HPDE6-E6E7 (cell line): ENCODE measurements around the gene NOTUM.
A peak's percentile ranks its signal among the peaks of the same experiment; 100 is the strongest.
"Not testable (repeated sequence)": the region's sequence is repeated elsewhere in the genome, so short reads cannot be mapped to it uniquely, and the experiment has no call there.

ENCODE experiments used
- DNase-seq: peaks from one replicate; pipeline ENCODE4 v3.0.0; 2011; ENCODE audit warnings: missing footprints; ENCODE audit errors: extremely low spot score

Gene NOTUM

DNA sequence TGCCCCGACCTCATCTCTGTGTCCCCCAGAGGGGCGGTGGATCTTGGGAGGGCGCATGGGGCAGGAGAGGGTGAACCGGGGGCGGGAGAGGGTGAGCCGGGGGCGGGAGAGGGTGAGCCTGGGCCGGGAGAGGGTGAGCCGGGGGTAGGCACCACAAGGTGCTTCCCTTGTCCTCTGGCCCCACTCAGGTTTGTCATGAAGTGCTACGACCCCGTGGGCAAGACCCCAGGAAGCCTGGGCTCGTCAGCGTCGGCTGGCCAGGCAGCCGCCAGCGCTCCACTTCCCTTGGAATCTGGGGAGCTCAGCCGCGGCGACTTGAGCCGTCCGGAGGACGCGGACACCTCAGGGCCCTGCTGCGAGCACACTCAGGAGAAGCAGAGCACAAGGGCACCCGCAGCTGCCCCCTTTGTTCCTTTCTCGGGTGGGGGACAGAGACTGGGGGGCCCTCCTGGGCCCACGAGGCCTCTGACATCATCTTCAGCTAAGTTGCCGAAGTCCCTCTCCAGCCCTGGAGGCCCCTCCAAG lies 35.3 kb upstream of the NOTUM start:
- DNase-seq, result no peak

DNA sequence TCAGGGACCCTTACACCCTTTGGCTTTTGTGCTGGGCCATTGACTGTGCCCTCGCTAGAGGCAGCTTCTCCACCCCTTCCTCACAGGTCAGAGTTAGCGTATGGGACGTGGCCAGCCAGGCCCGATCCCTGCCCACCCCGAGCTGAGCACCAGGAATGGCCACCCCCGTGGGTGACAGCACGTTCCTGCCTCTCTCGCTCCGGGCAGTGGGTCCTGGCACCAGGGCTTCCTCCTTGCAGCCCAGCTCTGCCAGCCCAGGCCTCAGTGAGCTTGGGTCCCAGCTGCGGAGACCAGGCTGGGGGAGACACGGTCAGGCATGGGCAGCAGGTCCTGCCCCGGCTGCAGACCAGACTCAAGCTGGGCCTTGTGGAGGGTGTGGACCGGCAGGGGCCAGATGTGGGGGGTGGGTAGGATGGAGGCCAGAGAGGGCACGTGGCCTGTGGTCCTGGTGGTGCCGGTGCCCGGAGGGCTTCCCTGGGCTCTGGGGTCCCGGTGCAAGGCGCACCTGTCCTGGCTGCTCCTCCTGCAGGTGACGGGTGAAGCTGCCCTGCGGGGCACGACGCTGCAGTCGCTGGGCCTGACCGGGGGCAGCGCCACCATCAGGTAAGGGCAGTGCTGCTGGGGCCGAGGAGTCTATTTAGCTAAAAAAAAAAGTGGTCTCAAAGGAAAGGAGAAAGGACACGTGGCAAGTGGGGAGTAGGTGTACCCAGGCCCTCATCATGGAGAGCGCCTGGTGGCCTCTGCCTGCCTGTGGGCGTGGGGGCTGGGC lies 34.7 kb upstream of the NOTUM start:
- no peak for DNase-seq

DNA sequence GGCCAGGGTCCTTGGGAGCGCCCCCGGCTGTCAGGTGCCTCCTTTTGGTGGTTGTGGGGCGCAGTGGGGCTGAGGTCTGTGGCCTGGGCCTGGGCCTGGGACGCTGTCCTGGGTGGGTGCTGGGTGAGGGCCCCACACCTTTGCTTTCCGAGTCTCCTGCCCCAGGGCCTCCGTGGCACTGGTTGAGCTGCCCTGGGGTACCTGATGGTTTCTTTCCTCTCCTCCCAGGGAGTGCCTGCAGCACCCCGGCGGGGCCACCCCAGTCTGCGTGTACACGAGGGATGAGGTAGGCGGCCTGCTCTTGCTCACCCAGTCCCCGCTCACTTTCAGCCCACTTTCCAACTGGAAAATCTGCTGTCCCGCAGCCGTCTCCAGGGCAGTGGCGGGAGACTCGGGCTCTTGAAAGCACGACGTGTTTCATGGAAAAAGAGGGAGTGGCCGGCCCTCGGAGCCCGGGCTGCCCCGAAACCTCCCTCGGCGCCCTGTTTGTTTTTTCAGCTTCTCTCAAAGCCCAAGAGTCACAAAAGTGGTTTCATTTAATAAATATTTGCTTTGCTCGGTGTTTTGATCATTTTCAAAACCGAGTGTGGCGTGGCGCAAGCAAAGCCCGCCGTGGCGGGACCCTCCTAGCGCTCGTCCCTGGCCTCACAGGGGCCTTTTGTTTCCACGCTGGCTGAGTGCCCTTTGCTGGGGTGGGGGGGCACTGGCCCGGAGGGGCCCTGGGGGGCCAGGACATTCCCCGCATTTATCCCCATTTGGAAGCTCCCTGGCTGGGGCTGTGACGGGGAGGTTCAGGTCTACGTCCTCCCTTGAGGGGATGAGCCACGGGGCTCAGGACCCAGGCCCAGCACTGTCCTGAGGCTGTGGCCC lies 33.8 kb upstream of the NOTUM start:
- DNase-seq, result no peak

DNA sequence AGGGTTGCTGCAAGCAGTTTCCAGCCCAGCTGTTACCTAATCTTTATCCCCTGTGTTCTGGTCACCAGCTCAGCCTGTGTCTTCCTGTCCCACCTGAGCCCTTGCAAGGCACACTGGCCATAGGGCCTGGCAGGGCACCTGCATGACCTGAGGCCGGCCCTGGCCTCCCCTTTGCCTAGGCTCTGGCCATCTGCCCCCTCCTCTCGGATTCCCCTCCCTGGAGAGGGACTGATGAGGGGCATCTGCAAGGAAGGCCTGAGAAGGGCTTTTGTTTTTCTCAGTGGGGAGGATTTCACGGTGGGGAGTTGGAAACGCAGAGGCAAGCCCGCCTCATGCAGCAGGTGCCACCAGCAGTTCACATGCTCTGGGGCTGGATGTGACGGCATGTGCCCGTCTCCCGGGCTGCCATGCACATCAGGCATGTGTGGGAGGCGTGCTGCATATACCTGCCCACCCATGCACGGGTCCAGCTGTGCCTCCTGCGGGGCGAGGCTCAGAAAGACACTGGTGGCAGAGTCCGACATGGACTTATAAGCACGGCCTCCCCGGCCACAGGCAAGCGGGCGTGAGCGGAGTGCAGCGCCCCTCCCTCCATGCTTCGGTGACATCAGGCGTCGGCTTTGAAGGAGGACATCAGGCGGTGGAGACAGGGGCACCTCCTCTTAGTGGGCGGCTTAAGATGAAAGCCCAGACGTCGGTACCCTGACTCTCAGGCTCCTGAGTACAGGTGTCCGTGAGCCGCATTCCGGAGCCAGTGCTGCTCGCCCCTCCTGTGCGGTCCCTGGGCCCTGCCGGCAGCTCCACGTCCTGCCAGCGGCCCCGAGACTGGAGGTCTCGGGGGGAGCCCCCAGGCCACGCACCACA lies 33.0 kb upstream of the NOTUM start:
- no peak for DNase-seq

DNA sequence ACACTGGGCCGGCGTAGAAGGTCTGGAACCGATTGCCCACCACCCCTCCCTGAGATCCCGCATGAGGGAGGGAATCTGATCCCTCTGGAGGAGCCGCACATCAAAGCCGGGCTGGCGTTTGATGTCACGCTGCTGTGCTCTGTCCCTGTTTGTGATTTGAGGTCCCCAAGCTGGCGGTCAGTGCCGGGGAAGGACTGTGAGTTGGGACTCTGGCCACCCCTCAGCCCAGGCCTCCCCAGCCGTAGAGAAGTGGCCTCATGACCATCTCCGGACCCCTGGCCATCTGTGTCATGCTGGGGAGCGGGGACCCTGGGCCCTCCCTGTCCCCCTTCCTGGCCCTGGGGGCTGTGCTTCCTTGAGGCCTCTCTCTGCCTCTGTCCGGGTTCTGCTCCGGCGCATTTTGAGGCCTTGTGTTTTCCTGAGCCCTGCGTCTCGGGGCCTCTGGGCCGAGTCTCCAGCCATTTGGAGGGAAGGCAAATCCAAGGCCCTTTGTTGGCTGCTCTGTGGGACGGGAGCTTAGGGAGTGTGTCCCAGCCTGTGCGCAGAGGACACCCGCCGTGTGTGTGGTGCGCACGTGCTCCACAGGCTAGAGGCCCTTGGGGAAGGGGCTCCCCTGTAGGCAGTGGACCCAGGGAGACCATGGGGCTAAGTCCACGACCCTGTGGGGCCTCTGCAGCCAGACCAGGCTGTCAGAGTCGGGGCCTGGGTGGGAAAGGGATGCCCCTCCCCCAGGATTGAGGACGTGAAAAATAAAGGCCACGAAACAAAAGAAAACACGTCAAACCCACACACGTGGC lies 31.5 kb upstream of the NOTUM start:
- no peak for DNase-seq

DNA sequence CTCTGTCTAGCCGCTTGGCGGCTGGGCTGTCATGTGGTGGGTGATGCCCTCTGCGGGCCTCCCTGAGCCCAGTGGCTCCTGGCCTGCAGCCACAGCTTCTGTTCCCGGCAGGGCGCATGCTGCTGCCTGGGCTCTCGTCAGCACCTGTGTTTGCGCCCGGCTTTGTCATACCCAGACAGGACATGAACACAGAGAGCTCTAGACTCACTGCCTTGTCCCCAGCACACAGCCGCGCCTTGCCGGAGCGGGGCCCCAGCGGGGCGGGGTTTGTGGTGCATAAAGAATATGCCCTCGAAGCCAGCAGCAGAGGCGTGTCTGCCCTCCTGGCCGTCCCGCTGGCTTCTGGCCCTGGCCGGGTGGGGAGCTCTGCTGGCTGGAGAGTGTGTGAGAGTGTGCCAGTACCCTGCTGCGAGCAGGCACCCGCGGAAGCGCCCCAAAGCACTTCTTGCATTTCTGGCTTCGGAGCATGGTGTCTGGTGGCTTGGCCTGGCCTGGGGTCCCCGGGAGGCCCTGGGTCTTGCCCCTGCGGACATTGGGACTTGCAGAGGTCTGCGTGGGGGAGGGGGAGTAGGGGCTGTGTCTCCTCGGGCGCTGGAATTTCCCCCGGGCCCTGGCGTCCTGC lies 30.8 kb upstream of the NOTUM start:
- peak; percentile 80 for DNase-seq

DNA sequence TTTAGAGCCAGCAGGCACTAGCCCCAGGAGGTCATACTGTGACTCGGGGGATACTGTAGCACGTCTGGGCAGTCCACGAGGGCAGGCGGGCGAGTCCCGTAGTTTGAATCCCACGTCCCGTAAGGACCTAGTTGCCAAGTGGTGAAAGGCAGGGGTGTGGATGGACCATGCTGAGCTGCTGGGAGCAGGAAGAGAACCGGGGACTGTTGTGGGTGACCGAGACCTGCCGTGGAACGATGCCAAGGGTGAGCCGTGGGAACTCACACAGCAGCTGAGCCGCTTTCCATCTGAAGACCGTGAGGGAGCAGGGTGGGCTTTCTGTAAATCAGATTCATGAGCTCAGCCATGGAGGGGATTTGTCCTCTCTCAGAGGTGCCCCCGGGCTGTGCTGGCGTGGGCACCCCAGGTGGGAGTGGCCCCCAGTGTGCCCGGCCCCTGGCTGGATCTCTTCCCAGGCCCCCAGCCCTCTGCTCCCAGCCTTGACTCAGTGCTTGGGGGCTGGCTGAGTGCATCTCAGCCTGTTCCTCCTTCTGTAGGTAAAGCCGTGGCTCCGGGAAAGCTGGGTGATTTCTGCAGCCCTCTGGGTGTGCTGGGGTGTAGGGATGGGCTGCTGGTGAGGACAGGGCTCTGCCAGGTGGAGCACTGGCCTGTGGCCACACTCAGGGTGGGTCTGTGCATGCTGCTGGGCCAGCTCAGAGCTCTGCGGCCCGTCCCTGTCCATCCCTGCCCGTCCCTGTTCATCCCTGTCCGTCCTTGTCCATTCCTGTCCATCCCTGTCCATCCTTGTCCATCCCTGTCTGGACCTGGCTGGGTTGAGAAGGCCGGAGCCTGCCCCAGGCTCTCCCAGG lies 30.1 kb upstream of the NOTUM start:
- DNase-seq, result peak; percentile 56

DNA sequence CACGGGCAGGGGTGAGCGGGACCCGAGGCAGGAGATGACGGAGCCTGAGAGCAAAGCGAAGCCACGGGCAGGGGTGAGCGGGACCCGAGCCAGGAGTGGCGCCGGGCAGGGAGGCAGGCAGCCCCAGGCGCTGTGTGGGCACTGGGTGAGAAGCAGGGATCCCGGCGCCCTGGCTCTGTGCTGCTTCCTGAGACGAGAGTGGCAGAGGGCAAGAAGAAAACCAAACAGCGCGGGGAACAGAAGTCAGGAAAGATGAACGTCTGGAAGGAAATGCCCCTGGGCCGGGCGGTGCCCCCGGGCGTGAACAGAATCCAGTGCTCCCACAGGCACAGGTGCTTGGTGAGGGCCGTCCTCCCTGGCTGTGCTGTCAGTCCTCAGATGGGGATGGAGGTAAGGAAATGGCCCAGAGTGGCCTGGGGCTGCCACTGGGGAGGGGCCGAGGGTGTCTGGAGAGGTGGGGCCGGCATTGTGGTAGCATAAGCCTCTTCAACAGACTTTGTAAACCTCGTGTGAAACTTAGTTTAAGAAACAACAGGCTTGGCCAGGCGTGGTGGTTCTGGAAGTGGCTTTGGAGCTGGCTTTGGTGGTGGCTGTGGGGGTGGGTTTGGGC lies 26.3 kb upstream of the NOTUM start:
- DNase-seq, result no peak

DNA sequence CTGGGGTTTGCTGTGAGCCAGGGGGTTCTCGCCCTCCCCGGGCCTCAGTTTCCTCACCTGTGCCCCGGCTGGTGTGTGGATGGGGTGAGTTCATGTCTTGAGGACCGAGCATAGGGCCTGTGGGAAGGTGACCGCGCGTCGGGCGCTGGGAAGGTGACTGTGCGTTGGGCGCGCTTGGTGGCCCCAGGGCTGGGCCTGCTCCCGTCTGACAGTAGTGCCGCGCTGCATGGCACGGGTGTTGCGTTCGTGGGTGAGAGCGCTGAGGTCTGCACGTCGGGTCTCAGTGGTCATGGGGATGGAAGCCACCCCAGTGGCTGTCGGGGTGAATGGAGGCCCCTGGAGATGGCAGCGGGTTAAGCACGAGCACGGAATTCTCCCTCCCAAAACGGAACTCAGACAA lies 25.6 kb upstream of the NOTUM start:
- DNase-seq, result no peak

DNA sequence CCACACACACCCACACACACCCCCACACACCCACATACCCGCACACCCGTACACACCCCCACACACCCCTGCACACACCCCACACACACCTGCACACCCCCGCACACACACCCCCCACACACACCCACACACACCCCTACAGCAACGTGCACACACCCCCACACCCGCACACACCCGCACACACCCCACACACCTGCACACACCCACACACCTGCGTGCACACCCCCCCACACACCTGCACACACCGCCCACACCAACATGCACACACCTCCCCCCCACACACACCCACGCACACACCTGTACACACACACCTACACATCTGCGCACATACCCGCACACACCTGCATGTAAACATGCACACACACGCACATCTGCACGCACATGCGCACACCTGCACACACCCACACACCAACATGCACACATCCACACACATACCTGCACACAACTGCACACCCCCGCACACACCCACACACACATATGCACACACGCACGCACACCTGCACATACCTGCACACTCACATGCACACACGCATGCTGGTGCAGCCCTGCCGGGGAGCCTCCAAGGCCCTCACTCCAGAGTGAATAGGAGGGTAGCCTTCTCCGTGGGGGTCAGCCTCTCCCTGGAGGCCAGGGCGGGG lies 23.9 kb upstream of the NOTUM start:
- DNase-seq, result no peak

DNA sequence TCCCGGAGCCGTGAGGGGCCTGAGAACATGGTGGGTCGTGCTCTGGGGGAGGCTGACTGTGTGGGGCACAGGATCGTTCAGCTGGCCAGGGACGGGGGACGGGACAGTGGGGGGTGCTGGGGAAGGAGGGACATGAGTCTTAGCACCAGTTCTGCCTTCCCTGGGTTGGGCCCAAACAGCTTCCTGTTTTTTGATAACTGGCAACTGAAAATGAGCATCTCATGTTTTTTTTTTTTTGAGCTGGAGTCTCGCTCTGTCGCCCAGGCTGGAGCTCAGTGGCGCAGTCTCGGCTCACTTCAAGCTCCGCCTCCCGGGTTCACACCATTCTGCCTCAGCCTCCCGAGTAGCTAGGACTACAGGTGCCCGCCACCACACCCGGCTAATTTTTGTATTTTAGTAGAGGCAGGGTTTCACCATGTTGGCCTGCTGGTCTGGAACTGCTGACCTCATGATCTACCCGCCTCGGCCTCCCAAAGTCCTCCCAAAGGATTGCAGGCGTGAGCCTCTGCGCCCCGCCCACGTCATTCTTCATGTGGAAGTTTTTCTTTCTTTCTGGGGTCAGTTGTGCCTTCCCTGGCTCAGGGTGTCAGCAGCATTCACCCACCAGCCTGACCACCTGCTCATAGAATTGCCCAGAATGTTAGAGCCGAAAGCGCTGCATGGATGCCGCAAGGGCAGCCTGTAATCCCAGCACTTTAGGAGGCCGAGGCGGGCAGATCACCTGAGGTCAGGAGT lies 22.8 kb upstream of the NOTUM start:
- DNase-seq, result no peak

DNA sequence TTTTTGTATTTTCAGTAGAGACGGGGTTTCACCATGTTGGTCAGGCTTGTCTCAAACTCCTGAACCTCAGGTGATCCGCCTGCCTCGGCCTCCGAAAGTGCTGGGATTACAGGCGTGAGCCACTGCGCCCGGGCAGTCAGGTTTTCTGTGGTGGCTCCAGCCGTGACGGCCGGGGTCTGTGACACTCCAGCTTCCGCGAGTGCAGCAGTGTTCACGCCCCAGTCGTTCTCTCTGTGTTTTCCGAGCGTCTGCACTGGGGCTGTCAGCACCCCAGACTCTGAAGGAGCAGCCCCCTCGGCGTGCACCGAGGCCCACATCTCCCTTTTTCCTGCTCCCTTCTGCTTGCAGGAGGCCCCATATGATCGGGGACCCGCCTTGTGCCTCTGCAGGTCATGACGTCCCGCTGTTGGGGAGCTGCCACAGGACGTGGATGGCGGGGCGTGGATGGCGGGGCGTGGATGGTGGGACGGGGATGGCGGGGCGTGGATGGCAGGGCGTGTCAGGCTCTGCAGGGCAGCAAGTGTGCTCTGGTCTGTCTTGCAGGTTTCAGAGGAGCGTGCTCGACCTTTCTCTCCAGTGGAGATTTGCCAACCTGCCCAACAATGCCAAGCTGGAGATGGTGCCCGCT lies 22.1 kb upstream of the NOTUM start:
- no peak for DNase-seq

DNA sequence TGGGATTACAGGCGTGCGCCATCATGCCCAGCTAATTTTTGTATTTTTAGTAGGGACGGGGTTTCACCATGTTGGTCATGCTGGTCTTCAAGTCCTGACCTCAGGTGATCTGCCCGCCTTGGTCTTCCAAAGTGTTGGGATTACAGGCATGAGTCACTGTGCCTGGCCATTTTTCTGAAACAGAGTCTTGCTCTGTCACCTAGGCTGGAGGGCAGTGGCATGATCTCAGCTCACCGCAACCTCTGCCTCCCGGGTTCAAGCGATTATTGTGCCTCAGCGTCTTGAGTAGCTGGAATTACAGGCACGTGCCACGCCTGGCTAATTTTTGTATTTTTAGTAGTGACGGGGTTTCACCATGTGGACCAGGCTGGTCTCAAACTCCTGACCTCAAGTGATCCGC lies 20.5 kb upstream of the NOTUM start:
- DNase-seq, result not testable (repeated sequence)

DNA sequence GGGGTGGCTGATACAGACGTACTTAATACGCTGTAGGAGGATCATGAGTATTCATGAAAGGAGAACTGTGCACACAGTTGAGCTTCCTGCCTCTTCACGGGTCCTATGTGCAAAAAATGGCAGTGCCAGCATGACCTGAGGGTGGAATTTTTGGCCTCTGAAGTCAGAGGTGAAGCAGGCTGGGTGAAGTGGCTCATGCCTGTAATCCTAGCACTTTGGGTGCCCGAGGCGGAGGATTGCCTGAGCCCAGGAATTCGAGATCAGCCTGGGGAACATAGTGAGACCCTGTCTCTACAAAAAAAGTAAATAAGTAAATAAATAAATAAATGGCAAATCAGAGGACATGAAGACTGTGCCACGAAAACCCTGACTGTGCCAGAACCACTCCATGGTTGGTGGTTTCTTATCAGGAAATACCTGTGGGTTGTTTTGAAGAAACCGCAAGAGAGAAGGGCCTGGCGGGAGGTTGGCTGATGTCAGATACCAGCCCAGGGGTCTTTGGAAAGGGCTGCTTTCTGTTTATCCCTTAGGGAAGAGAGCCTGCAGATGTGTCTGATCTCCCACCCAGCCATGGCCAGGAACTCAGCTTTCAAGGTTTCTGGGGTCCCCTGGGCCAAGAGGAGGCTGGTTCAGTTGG lies 19.8 kb upstream of the NOTUM start:
- no peak for DNase-seq

DNA sequence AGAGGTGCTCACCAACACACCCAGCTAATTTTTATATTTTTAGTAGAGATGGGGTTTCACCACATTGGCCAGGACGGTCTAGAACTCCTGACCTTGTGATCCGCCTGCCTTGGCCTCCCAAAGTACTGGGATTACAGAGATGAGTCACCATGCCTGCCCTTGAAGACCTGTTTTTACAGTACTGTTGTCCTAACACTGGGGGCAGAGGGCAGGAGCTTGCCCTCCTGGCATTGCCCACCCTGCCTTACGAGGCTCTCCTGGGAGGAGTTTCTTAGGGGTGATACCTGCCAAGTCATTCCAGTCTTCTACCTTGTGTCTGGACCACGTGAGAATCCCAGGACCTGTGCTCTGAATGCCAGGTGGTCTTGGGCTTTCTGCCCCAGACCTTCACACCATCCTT lies 19.1 kb upstream of the NOTUM start:
- no peak for DNase-seq

DNA sequence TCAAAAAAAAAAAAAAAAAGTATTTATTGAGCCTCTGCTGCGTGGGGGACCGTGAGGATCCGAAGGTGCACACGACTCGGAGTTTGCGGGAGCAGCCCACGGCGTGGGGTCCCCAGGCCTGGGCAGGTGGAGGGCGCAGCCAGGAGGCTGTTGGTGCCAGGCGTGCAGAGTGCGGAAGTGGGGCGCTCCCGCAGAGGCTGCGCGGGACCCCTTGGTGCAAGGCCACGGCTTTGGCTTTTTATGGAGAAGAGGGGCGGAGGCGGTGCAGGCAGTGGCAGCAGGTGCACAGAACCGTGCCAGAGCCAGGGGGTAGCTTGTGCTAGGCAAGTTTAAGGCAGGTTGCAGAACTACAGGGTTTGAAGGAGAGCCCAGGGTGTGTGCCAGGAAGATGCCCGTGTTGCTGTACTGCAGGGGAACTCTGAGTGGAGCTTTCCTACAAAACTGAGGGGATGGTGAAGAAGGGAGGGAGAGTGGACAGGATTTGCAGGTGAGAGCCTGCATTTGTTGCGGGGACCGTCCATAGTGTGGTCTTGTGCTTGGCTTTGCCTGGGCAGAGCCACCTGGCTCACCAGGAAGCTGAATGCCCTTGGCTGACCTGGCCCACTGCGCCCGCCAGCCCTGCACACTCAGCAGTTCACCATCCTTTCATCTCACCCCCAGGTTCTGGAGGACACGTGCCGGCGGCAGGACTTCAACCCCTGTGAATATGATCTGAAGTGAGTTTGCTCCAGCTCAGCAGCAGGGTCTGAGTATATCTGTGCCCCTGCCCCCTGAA lies 17.7 kb upstream of the NOTUM start:
- no peak for DNase-seq
